A549 (cell line): ENCODE results near the gene GLIS1.

ENCODE experiments used
- CEBPB ChIP-seq, 2 experiments: fragments of >200 bp in 1 of 2; sonication (Bioruptor Twin) in 1 of 2; formaldehyde crosslinking in 1 of 2; IDR thresholded peaks; 2 replicates each; pipeline ENCODE4 v1.6.1; 2012 to 2016
- CTCF ChIP-seq: fragments of >200 bp; sonication (Bioruptor Twin); formaldehyde crosslinking; IDR thresholded peaks from 3 replicates; pipeline ENCODE4 v1.5.1; 2016
- MYC ChIP-seq: IDR thresholded peaks from 2 replicates; pipeline ENCODE4 v1.6.1; 2012; ENCODE audit warnings: mild to moderate bottlenecking, inconsistent platforms, low read length, improper control_type of control experiment, borderline replicate concordance
- PHF8 ChIP-seq: fragments of 200-600 bp; sonication (generic); IDR thresholded peaks from 2 replicates; pipeline ENCODE4 v1.6.1; 2016; ENCODE audit warnings: low read depth, mild to moderate bottlenecking, antibody characterized with exemption, moderate library complexity, borderline replicate concordance
- RFX5 ChIP-seq: fragments of 450-650 bp; IDR thresholded peaks from 2 replicates; pipeline ENCODE4 v1.7.1; 2014; ENCODE audit warnings: antibody characterized with exemption, mild to moderate bottlenecking, moderate library complexity
- ZFP36 ChIP-seq: fragments of 450-650 bp; IDR thresholded peaks from 2 replicates; pipeline ENCODE4 v1.6.1; 2014; ENCODE audit warnings: borderline replicate concordance; ENCODE audit not compliant: partially characterized antibody
- TF ChIP-seq, protein P1 (sequence below): fragments of 200-600 bp; sonication (generic); IDR thresholded peaks from 2 replicates; pipeline ENCODE4 v1.6.1; 2016; ENCODE audit warnings: antibody characterized with exemption, mild to moderate bottlenecking, moderate library complexity

GRCh38 chr1:53482441-53483153 lies 256.4 kb downstream of the GLIS1 start:
- TF ChIP-seq, protein P1, sequence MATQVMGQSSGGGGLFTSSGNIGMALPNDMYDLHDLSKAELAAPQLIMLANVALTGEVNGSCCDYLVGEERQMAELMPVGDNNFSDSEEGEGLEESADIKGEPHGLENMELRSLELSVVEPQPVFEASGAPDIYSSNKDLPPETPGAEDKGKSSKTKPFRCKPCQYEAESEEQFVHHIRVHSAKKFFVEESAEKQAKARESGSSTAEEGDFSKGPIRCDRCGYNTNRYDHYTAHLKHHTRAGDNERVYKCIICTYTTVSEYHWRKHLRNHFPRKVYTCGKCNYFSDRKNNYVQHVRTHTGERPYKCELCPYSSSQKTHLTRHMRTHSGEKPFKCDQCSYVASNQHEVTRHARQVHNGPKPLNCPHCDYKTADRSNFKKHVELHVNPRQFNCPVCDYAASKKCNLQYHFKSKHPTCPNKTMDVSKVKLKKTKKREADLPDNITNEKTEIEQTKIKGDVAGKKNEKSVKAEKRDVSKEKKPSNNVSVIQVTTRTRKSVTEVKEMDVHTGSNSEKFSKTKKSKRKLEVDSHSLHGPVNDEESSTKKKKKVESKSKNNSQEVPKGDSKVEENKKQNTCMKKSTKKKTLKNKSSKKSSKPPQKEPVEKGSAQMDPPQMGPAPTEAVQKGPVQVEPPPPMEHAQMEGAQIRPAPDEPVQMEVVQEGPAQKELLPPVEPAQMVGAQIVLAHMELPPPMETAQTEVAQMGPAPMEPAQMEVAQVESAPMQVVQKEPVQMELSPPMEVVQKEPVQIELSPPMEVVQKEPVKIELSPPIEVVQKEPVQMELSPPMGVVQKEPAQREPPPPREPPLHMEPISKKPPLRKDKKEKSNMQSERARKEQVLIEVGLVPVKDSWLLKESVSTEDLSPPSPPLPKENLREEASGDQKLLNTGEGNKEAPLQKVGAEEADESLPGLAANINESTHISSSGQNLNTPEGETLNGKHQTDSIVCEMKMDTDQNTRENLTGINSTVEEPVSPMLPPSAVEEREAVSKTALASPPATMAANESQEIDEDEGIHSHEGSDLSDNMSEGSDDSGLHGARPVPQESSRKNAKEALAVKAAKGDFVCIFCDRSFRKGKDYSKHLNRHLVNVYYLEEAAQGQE: no peak
- TF ChIP-seq CTCF: no peak
- no peak for TF ChIP-seq PHF8
- TF ChIP-seq ZFP36: no peak
- TF ChIP-seq RFX5: no peak
- TF ChIP-seq CEBPB (IDR thresholded peaks at IDR 0.05): no peak
- no peak for TF ChIP-seq MYC
